Prostate gland (tissue), 2 donors: Measurements from ENCODE around the gene PUS1. TPM values are rescaled to one million over a fixed set of nuclear protein-coding genes. Genes with fewer than 3 reads are reported as not detected.

Experiments used
- DNase-seq: peaks from one replicate; pipeline ENCODE4 v3.0.0-alpha.2; 2019; ENCODE audit warnings: low spot score
- H3K27ac ChIP-seq, 2 donors: fragments of 200-600 bp; sonication (generic); 2 replicates each; pipeline ENCODE4 v1.5.1; 2017 to 2019
- H3K27me3 ChIP-seq: fragments of 200-600 bp; sonication (generic); replicated peaks from 2 replicates; pipeline ENCODE4 v1.5.1; 2019; ENCODE audit not compliant: insufficient read depth
- H3K36me3 ChIP-seq, 2 donors: fragments of 200-600 bp; sonication (generic); 1 replicate in 1 of 2; 2 replicates in 1 of 2; pipeline versions ENCODE4 v1.5.1 to v1.8.1; 2017 to 2019
- H3K4me1 ChIP-seq: fragments of 200-600 bp; sonication (generic); replicated peaks from 2 replicates; pipeline ENCODE4 v1.5.1; 2019
- H3K4me3 ChIP-seq, 2 donors: fragments of 200-600 bp; sonication (generic); 2 replicates each; pipeline ENCODE4 v1.5.1; 2017 to 2019
- H3K9me3 ChIP-seq: fragments of 200-600 bp; sonication (generic); 2 replicates; pipeline ENCODE4 v1.5.1; 2017
- POLR2A ChIP-seq: fragments of 450-650 bp; IDR thresholded peaks from one replicate; pipeline ENCODE4 v1.6.1; 2016; ENCODE audit warnings: antibody characterized with exemption, mild to moderate bottlenecking
- POLR2AphosphoS5 ChIP-seq: sonication (generic); formaldehyde crosslinking; IDR thresholded peaks from one replicate; pipeline ENCODE4 v1.6.1; 2017; ENCODE audit warnings: antibody characterized with exemption
- WGBS: methylation state at CpG from one replicate; pipeline ENCODE4 v1.1.5; 2018; 5-methylcytosine and 5-hydroxymethylcytosine counted together
- intact Hi-C: fragments of 100-400 bp; cut with DNase I; formaldehyde crosslinking; loops from one replicate; pipeline ENCODE4 v1.14.2; 2022
- total RNA-seq, 2 donors: library from RNA; depleted of rRNA; stranded (reverse); fragments of >200 nt; gene quantifications; one replicate each; pipeline ENCODE4 v1.1.0, GENCODE V29; 2016
- TF ChIP-seq, protein P1 (sequence below), 4 experiments: fragments of 200-600 bp in 2 of 4; fragments of 450-650 bp in 2 of 4; sonication (generic) in 2 of 4; IDR thresholded peaks; 1 replicate in 3 of 4; 2 replicates in 1 of 4; pipeline ENCODE4 v1.5.1; 2016 to 2019; ENCODE audit warnings: antibody characterized with exemption in 4 of 4, mild to moderate bottlenecking in 2 of 4, moderate library complexity in 2 of 4

Gene PUS1
- total RNA-seq, 2 donors from 2014 or later: 17.4 to 17.8 TPM

DNA sequence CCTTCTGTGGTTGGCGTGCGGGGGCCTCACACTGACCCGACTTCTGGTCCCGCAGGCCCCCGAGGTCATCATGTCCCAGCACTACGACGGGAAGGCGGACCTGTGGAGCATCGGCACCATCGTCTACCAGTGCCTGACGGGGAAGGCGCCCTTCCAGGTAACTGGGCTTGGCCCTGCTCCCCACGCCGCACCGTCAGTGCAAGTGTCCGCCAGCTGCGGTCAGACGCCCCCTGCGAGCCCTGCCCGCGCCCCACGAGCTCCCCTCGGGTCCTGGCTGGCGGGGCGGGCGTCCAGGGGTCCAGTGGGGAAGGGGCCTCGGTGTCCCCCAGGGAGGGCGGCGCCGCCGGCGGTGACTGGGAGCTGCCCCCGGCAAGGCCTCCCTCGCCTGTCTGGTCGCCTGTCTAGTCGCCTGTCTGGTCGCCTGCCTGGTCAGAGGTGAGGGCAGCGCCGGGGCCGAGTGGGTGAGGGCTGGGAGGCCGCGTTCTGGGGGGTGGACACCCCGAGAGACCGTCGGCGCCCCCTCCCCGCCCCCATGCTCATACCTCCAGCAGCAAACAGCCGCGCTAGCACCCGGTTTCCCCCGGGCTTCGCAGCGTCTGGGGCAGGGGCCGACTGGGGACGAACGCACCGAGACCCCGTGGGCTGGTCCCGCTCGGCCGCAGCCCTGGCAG is 19.9 kb upstream of the PUS1 start:
- H3K4me1 ChIP-seq: no peaks in the 10 kb centered on the region
- no peaks in the 10 kb centered on the region for H3K27me3 ChIP-seq
- DNase-seq: no peak
- TF ChIP-seq, protein P1, sequence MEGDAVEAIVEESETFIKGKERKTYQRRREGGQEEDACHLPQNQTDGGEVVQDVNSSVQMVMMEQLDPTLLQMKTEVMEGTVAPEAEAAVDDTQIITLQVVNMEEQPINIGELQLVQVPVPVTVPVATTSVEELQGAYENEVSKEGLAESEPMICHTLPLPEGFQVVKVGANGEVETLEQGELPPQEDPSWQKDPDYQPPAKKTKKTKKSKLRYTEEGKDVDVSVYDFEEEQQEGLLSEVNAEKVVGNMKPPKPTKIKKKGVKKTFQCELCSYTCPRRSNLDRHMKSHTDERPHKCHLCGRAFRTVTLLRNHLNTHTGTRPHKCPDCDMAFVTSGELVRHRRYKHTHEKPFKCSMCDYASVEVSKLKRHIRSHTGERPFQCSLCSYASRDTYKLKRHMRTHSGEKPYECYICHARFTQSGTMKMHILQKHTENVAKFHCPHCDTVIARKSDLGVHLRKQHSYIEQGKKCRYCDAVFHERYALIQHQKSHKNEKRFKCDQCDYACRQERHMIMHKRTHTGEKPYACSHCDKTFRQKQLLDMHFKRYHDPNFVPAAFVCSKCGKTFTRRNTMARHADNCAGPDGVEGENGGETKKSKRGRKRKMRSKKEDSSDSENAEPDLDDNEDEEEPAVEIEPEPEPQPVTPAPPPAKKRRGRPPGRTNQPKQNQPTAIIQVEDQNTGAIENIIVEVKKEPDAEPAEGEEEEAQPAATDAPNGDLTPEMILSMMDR (IDR thresholded peaks at IDR 0.05): no peak
- TF ChIP-seq POLR2AphosphoS5 (no peak), POLR2A (no peak)
- WGBS: 96% methylated on average over 36 of the region's 61 CpGs
- H3K27ac ChIP-seq: no peak overlapping the region
- H3K4me3 ChIP-seq: no peak overlapping the region
- no peaks in the 10 kb centered on the region for H3K9me3 ChIP-seq
- peaks cover 23 to 28% of the 10 kb centered on the region in 2 donors for H3K36me3 ChIP-seq
- intact Hi-C loops: no loop called here

DNA sequence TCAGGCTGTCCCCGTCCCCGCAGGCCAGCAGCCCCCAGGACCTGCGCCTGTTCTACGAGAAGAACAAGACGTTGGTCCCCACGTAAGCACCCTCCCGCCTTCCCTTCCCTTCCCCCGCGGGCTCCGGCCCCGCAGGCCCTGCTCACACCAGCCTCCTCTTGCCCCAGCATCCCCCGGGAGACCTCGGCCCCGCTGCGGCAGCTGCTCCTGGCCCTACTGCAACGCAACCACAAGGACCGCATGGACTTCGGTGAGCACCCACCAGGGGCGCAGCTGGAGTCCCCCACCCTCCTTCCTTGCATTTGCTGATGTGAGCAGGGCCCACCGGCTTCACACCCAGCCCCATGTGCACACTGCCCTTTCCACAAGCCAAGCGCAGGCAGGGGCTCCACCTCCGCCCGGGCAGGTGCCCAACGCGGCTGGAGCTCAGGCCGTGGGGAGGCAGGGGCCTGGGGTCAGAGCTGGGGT is 19.3 kb upstream of the PUS1 start:
- no peak overlapping the region for H3K4me3 ChIP-seq
- intact Hi-C loops: no loop called here
- no peak for TF ChIP-seq POLR2AphosphoS5
- TF ChIP-seq, protein P1 (IDR thresholded peaks at IDR 0.05): no peak
- TF ChIP-seq POLR2A: no peak
- H3K36me3 ChIP-seq: peaks cover 23 to 33% of the 10 kb centered on the region in 2 donors
- no peak overlapping the region for H3K27ac ChIP-seq
- no peak for DNase-seq
- H3K4me1 ChIP-seq: no peaks in the 10 kb centered on the region
- H3K27me3 ChIP-seq: no peaks in the 10 kb centered on the region
- H3K9me3 ChIP-seq: no peaks in the 10 kb centered on the region
- WGBS: 91% methylated on average over 26 of the region's 26 CpGs

DNA sequence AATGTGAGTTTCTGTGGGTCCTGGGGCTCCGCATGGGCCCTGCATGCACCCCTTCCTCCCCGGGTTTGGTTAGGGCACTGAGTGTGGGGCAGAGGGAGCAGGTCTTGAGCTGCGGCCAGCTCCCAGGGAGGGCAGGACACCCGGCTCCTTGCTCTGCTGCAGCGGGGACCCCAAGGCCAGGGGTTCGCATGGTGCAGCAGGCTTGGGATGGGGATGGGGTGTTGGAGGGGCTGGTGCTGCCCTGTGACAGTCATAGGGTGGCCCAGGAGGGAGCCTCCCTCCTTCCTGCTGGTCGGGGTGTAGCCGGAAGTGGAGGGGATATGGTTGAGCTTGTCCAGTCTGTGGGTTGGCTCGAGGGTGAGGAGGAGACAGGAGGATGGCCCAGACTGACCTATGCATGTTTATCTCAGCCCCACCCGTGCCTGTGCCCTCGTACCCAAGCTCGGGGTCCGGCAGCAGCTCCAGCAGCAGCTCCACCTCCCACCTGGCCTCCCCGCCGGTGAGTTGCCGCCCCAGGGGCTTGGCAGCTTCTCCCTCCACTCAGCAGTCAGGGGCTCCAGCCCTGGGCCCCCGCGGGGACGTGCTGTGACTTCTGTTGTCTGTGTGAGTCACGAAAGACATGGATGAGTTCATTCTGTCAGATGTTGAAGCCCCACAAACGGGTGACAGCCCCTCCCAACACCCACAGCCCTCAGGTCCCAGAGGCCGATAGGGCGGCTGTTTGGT is 18.6 kb upstream of the PUS1 start:
- intact Hi-C loops: no loop called here

DNA sequence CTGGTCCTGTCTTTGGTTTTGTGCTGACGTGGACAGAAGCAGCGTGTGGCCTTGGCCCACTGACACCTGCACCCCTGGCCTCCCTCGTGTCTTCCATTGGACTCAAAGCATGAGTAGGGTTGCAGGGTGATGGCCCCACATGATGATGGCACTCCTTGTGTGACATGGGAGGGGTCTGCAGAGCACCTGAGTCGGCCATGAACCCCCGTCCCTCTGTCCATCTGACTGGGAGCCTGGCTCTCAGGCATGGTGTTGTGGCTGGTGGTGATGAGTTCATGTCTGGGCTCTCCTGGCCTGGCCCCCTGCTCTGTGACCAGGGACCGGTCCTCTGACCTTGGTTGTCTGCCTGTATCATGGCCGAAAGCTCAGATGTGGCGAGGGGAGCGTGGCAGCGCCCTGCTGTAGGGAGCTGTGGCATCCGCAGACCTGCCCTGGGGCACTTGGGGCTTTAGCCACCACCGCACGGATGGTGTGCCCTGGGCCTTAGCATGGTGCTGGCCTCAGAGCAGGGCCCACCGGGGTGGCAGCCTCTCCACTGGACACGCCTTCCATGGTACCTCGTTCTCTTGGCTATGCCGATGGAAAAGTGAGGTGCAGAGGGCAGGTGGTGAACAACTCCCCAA is 17.9 kb upstream of the PUS1 start:
- TF ChIP-seq POLR2A (no peak), POLR2AphosphoS5 (no peak)
- TF ChIP-seq, protein P1 (IDR thresholded peaks at IDR 0.05): no peak
- no peak overlapping the region for H3K4me3 ChIP-seq
- intact Hi-C loops: no loop called here
- no peak overlapping the region for H3K27ac ChIP-seq
- no peaks in the 10 kb centered on the region for H3K9me3 ChIP-seq
- no peaks in the 10 kb centered on the region for H3K4me1 ChIP-seq
- peaks cover 26 to 47% of the 10 kb centered on the region in 2 donors for H3K36me3 ChIP-seq
- no peak for DNase-seq
- H3K27me3 ChIP-seq: no peaks in the 10 kb centered on the region
- 89% methylated on average over 17 of the region's 17 CpGs for WGBS

More for the DNA sequence above, 18.6 kb upstream of the PUS1 start:
- H3K4me3 ChIP-seq: no peak overlapping the region
- H3K27ac ChIP-seq: no peak overlapping the region
- no peaks in the 10 kb centered on the region for H3K4me1 ChIP-seq
- no peaks in the 10 kb centered on the region for H3K9me3 ChIP-seq
- peaks cover 23 to 40% of the 10 kb centered on the region in 2 donors for H3K36me3 ChIP-seq
- 80% methylated on average over 23 of the region's 23 CpGs for whole genome bisulfite sequencing
- DNase-seq: no peak
- H3K27me3 ChIP-seq: no peaks in the 10 kb centered on the region
- TF ChIP-seq POLR2AphosphoS5 (no peak), POLR2A (no peak)
- TF ChIP-seq, protein P1 (IDR thresholded peaks at IDR 0.05): no peak
